GM18858 (cell line): ENCODE measurements around the gene FBXO22.

Experiments used
- ATAC-seq: cut with Tn5 transposase; IDR thresholded peaks from one replicate; pipeline ENCODE4 v1.9.1; 2021; ENCODE audit not compliant: unreplicated experiment

The FBXO22 gene

GRCh38 chr15:75918135-75918534 is 14.5 kb downstream of the FBXO22 start:
- ATAC-seq = no peak

DNA sequence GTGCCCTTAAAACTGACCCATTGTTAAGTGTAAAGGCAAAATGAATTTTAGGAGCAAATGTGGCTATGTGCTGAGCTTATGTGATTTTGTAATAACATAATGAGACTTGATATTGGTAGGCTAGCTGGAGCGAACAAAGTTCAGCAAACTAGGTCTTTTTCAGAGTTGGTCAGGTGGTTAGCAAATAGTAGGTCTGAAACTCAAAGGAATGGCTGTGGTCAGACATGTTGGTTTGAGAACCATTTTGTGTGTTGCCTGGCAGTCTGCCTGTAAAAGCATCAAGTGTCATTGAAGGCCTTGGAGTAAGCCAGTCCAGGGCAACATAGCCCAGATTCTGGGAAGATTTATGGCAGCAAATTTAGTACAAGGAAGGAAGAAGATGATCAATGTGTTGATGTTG is 16.4 kb downstream of the FBXO22 start:
- no peak for ATAC-seq

DNA sequence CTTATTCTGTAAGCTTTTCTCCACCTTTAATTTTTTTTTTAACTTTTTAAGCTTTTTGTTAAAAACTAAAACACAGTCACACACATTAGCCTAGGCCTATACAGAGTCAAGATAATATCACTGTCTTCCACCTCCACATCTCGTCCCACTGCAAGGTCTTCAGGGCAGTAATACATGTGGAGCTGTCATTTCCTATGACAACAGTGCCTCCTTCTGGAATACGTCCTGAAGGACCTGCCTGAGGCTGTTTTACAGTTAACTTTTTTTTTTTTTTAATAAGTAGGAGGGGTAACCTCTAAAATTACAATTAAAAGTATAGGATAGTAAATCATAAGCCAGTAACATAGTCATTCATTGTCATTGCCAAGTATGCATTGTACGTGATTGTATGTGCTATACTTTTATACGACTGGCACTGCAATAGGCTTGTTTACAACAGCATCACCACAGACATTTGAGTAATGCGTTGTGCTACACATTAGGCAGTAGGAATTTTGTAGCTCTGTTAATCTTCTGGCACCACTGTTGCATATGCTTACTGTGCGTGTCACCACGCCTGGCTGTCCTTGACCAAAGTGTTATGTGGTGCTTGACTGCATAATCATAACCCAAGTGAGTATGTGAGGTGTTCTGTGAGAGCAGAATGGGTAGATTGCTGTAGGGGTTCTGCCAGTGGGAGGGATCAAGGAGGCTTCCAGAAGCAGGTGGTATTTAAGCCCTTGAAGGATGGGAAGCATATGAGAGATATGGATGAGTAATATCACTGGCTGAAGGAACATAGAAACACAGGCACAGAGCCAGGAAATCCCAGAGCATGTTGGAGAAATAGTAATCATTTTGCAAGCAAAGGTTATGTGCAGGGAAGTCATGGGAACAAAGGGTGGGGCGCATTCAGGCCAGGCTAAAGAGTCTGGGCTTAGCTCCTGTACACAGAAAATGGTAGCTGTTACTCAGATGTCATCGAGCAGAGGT is 18.3 kb downstream of the FBXO22 start:
- ATAC-seq = no peak

- no peak for ATAC-seq
These were observed 20.1 kb downstream of the FBXO22 start for GRCh38 chr15:75923756-75924155.

DNA sequence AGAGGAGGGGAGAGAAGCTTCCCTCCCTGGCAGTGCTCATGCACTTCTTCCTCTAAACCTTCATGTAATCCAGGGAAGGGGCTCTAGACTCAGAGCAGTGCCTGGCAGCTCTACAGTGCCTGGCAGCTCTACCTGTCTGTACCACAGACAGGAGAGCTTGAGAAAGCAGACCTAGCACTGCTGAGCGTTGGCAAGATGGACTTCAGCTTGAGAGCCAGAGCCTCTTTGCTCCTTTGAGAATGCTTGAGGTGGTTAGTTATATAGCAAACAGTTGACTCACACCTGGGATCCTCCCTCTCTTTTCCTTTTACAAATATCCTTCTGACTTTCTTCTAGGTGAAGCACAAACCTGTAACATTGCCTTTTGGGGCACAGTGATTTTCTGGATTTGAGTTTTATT is 20.9 kb downstream of the FBXO22 start:
- ATAC-seq = no peak

DNA sequence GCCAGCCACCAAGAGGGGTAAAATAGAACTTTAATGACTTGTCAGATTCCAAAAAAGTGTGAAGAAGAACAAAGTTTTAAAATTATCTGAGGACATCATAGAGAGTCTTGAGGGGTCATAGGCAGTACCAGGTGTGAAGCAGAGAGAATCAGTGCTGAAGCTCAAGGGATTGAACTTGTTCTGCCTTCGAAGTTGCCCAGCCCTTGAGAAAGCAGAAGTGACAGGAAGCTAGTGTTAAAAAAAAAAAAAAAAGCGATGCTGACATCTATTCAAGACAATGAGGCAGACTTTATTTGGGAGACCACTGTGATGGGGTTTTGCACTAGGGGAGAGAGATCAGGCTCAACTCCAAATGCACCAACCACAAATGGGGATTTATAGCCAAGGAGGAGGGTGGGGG is 21.8 kb downstream of the FBXO22 start:
- ATAC-seq = no peak

DNA sequence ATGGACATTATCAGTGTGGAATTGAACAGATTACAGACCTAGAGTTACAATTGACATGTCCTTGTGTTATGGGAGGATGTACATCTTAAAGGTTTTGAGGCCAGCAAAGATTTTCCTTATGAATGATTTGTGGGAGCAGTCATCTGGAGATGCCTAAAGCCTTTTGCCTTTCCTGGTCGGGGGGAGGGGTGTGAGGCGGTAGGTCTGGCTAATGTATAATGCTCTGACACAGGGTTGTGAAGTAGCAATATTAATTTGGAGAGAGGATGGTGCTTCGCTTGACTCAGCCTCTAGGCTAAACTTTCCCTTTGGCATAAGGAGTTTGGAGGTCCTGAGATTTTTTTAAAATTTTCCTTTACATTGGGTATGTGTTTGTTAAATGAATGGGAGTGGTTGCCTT is 23.3 kb downstream of the FBXO22 start:
- no peak for ATAC-seq

DNA sequence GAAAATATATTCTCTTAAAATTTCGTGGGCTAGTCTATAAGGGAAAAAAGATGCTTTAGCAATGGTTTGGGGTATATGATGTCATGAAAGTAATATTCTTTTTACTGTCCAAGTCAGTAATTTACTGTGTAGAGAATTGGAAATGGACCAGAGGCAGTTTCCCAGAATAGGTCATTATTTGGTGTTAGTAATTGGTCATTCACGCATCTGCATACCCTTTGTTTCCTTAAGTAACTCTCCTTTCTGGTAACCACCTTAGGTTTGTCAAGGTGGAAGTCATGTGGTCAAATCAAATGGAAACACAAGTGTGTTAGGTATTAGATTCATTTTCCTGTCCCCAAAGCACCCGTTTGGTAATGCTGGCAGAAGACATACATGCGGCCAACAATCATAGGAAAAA is 23.9 kb downstream of the FBXO22 start:
- no peak for ATAC-seq

DNA sequence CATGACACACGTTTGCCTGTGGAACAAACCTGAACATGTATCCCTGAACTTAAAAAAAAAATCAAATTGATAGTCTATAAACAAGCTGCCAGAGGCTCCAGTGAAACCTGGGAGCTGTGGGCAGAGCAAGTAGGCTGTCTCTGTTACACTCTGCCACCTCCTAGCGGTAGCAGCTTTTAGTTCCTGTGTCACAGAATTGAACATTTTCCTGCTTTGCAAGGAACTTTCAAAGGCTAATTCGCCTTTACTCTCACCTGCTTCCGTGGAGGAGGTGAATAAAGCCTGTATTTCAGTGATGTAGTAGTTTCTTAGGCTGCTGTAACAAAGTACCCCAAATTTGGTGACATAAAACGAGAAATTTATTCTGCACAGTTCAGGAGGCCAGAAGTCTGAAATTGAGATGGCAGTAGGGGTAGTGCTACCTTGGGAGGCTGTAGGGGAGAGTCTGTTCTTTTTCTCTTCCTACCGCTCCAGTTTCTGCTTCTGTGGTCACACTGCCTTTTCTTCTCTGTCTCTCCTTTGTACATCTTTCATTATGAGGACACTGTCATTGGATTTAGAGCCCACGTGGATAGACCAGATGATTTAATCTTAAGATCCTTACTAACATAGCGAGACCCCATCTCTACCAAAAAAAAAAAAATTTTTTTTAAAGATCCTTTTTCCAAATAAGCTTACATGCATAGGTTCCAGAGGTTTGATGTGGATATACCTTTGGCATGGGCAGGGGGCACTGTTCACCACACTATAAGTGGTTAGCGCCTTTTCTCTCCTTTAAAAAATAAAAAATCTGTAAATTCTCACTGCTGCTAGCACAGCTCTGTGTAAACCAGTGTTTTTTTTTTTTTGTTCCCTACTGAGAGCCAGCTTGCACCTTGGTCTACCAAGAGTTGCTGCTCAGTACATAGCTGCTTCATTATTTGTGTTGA is 25.3 kb downstream of the FBXO22 start:
- ATAC-seq = no peak

- ATAC-seq = no peak
These were observed 26.3 kb downstream of the FBXO22 start for GRCh38 chr15:75929799-75930565.

GRCh38 chr15:75930866-75931265 is 27.2 kb downstream of the FBXO22 start:
- ATAC-seq = no peak

- ATAC-seq = no peak
These were observed 38.8 kb downstream of the FBXO22 start for GRCh38 chr15:75942464-75942863.

DNA sequence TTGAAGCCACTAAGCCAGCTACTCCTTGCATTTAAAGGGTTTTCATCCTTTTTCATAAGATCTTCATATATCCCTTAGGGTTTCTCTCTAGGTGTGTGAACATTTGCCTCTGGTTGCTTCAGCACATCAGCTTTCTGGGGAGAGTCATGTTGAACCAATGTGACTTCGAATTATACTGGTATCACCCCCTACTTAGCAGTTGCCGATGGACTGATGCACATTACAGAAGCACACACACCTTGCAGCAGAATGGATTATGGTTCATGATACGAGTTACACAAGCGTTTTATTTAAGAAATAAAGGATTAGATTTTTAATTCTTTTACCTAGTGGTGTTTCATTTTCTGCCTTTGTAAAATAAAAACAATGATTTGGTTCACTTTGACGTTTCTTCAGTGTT is 39.6 kb downstream of the FBXO22 start:
- ATAC-seq = no peak

GRCh38 chr15:75943713-75944215 is 40.1 kb downstream of the FBXO22 start:
- no peak for ATAC-seq

DNA sequence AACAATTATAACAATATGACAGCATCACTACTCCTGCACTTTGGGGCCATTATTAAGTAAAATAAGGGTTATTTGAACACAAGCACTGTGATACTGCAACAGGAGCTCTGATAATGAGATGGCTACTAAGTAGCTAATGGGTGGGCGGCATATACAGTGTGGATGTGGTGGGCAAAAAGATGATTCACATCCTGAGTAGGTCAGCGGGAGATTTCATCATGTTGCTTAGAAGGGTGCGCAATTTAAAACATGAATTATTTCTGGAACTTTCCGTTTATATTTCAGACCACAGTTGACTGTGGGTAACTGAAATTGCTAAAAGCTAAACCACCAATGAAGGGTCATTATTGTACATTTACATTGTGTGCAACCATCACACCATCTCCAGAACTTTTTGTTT is 42.3 kb downstream of the FBXO22 start:
- ATAC-seq = no peak

GRCh38 chr15:75947092-75947491 is 43.4 kb downstream of the FBXO22 start:
- no peak for ATAC-seq

GRCh38 chr15:75948761-75949296 is 45.2 kb downstream of the FBXO22 start:
- ATAC-seq = no peak

DNA sequence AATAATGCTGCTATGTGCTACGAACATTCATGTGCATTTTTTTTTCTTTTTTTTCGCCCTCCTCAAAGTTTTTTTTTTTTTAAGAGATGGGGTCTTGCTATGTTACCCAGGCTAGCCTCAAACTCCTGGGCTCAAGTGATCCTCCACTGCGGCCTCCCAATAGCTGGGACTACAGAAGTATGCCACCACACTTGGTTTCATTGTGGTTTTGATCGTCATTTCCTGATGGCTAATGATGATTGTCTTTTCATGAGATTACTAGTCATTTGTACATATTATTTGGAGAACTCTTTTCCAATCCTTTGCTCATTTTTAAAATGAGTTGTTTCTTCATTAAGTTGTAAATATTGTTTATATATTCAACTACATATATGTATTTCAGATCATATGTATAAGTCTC is 48.8 kb downstream of the FBXO22 start:
- ATAC-seq = no peak

DNA sequence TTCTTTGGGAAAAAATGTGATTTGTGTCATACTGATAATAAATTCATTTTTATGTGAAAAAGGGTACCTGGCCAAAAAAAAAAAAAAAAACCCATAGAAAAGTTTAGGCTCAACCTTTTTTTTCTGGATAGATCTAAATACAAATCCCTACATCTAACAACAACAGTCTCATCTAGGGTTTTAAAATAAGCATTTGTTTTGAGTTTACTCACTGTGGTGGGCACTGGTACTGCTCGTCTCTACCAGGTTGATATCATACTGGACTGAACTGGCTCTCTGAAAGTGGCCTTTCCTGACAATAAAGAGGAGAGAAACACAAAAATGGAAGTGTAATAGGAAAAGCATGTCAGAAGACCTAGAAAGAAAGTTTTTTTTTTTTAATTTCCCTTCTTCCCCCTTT is 52.0 kb downstream of the FBXO22 start:
- ATAC-seq = no peak

GRCh38 chr15:75961331-75961730 is 57.7 kb downstream of the FBXO22 start:
- ATAC-seq = no peak

DNA sequence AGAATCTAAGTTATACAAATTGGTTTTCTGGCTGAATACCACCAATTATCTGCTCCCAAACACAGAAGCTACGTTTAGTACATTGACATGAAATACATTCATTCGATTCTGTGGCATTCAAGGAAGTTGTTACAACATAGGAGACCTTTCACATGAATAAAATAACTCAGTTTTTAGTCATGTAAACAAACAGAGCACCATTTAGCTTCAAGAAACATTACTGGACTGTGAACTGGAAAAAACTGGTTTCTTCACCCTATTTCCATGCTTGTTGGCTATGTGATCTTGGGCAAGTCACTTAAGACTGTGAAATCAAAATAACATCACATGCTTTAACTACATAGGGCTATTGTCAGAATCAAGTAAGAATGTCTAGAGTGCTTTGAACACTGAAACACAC is 62.4 kb downstream of the FBXO22 start:
- ATAC-seq = no peak
